ENCODE data around the gene PKNOX1. TPM values are rescaled to one million over a fixed set of nuclear protein-coding genes. Genes with fewer than 3 reads are reported as not detected.

The PKNOX1 gene
- total and polyA plus RNA-seq, 2 of the 13 experiments (the other 11 are each of a cell fraction or from before 2014, with no cell fraction given): 7.9 to 16.2 TPM

DNA sequence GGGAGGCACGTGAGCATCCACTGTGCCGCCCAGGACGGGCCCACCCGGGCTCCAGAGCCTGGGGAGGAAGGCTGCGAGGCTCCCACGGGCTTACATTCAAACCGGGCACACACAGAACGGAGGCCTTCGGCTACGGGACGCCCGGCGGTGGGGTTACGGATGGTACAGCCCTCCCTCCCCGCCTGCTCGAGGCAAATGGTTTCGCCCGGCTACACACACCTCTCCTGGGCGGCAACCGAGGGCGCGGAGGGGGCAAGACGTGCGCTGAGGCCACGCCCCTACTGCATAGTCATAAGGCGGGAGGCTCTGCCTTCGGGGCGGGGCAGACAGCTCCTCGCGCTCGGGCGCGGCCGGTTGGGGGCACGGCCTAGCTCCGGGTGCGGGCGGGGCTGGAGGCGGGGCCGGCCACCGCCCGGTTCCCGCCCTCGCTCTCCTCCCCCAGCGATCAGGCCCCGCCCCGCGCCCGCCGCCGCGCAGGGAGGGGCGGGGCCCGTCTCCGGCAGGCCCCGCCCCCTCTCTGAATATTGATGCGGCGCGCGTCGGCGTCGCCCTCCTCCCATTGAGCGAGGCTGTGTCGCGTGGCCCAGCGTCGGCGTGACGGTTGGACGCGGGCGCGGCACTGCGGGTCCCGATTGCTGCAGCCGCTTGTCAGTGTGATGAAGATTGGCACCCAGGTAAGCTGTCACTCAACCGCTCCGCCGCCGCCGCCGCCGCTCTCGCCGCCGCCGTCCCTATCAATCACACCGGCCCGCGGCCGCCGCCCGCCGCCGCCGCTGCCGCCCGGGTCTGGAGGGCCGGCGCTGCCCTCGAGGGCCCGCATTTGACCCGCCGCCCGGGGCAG lies at the start of gene PKNOX1 (continued):
- TF ChIP-seq KDM2A (CRISPR knock-in tag; IDR thresholded peaks at IDR 0.05; ENCODE audit: borderline replicate concordance, low read depth) (peak; percentile 42; the same call in 1 of the 2 replicates), SOX5 (CRISPR knock-in tag; IDR thresholded peaks at IDR 0.05; ENCODE audit: borderline replicate concordance) (peak; percentile 35; the same call in 1 of the 2 replicates), RCOR2 (CRISPR knock-in tag; IDR thresholded peaks at IDR 0.05) (no peak), PPARG (CRISPR knock-in tag; conservative IDR thresholded peaks at IDR 0.05) (0 out of 2 replicates have a peak, but pooled peaks have one; percentile 20), ZNF407 (CRISPR knock-in tag; IDR thresholded peaks at IDR 0.05; ENCODE audit: not compliant biosample characterization) (peak; percentile 88), ZNF335 (CRISPR knock-in tag; IDR thresholded peaks at IDR 0.05) (0 out of 2 replicates have a peak, but pooled peaks have one; percentile 39), FOXK2 (IDR thresholded peaks at IDR 0.05) (peak; percentile 96), DMAP1 (CRISPR knock-in tag; IDR thresholded peaks at IDR 0.05) (peak; percentile 49; the same call in 1 of the 2 replicates), ZNF777 (CRISPR knock-in tag; IDR thresholded peaks at IDR 0.05) (no peak), ATF7-NPFF (CRISPR knock-in tag; IDR thresholded peaks at IDR 0.05; ENCODE audit: low read depth) (peak; percentile 35; the same call in 1 of the 2 replicates), ZNF567 (CRISPR knock-in tag; IDR thresholded peaks at IDR 0.05; ENCODE audit: borderline replicate concordance) (0 out of 2 replicates have a peak, but pooled peaks have one; percentile 32), REPIN1 (CRISPR knock-in tag; IDR thresholded peaks at IDR 0.05; ENCODE audit: borderline replicate concordance, low read depth) (peak; percentile 20; the same call in 1 of the 2 replicates)
- TF ChIP-seq, protein P1, sequence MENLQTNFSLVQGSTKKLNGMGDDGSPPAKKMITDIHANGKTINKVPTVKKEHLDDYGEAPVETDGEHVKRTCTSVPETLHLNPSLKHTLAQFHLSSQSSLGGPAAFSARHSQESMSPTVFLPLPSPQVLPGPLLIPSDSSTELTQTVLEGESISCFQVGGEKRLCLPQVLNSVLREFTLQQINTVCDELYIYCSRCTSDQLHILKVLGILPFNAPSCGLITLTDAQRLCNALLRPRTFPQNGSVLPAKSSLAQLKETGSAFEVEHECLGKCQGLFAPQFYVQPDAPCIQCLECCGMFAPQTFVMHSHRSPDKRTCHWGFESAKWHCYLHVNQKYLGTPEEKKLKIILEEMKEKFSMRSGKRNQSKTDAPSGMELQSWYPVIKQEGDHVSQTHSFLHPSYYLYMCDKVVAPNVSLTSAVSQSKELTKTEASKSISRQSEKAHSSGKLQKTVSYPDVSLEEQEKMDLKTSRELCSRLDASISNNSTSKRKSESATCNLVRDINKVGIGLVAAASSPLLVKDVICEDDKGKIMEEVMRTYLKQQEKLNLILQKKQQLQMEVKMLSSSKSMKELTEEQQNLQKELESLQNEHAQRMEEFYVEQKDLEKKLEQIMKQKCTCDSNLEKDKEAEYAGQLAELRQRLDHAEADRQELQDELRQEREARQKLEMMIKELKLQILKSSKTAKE (CRISPR knock-in tag; IDR thresholded peaks at IDR 0.05; ENCODE audit: borderline replicate concordance): no peak
- TF ChIP-seq, protein P2, sequence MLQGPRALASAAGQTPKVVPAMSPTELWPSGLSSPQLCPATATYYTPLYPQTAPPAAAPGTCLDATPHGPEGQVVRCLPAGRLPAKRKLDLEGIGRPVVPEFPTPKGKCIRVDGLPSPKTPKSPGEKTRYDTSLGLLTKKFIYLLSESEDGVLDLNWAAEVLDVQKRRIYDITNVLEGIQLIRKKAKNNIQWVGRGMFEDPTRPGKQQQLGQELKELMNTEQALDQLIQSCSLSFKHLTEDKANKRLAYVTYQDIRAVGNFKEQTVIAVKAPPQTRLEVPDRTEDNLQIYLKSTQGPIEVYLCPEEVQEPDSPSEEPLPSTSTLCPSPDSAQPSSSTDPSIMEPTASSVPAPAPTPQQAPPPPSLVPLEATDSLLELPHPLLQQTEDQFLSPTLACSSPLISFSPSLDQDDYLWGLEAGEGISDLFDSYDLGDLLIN (CRISPR knock-in tag; IDR thresholded peaks at IDR 0.05; ENCODE audit: borderline replicate concordance): 0 out of 2 replicates have a peak, but pooled peaks have one; percentile 64
- TF ChIP-seq, protein P3, sequence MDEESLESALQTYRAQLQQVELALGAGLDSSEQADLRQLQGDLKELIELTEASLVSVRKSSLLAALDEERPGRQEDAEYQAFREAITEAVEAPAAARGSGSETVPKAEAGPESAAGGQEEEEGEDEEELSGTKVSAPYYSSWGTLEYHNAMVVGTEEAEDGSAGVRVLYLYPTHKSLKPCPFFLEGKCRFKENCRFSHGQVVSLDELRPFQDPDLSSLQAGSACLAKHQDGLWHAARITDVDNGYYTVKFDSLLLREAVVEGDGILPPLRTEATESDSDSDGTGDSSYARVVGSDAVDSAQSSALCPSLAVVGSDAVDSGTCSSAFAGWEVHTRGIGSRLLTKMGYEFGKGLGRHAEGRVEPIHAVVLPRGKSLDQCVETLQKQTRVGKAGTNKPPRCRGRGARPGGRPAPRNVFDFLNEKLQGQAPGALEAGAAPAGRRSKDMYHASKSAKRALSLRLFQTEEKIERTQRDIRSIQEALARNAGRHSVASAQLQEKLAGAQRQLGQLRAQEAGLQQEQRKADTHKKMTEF (CRISPR knock-in tag; IDR thresholded peaks at IDR 0.05): peak; percentile 72; the same call in 1 of the 2 replicates
